ENCODE measurements around the gene KCNIP1.

KCNIP1 gene

GRCh38 chr5:170473642-170474041 lies 30.2 kb upstream of the KCNIP1 start:
- no peak overlapping the region for H3K18ac ChIP-seq (ENCODE audit: low read length)
- no peak for DNase-seq
- H2BK15ac ChIP-seq (replicated peaks; ENCODE audit: low read depth): no peak overlapping the region
- H3K4ac ChIP-seq (ENCODE audit: low read depth, low read length): no peak overlapping the region
- H3K4me2 ChIP-seq (ENCODE audit: low read length): no peak overlapping the region
- H4K5ac ChIP-seq (ENCODE audit: low read length): no peak overlapping the region
- no peak overlapping the region for H3K56ac ChIP-seq (ENCODE audit: low read length)
- H2AK5ac ChIP-seq (ENCODE audit: low read length): no peak overlapping the region
- no peaks in the 10 kb centered on the region for H3K36me3 ChIP-seq (ENCODE audit: control insufficient read depth, insufficient read depth, low read length)
- H4K8ac ChIP-seq (ENCODE audit: low read depth, low read length): no peak overlapping the region
- H3K79me1 ChIP-seq (ENCODE audit: low read length): no peaks in the 10 kb centered on the region
- no peaks in the 10 kb centered on the region for H3K79me2 ChIP-seq (ENCODE audit: control insufficient read depth, insufficient read depth, low read length)
- no peak overlapping the region for H3K23ac ChIP-seq (ENCODE audit: low read length)
- H2BK5ac ChIP-seq (ENCODE audit: low read length): no peak overlapping the region
- no peaks in the 10 kb centered on the region for H3K4me1 ChIP-seq (ENCODE audit: control insufficient read depth, low read depth, low read length)
- no peak overlapping the region for H3K4me3 ChIP-seq (ENCODE audit: low read length)
- no peak overlapping the region for H3K27ac ChIP-seq (ENCODE audit: low read depth, low read length)
- WGBS (ENCODE audit: extremely low coverage, insufficient coverage, low lambda C conversion rate): no CpG with 5 or more reads among the region's 5 CpGs
- no peak overlapping the region for H2BK120ac ChIP-seq (ENCODE audit: low read depth, low read length)
- no peak overlapping the region for H3K9ac ChIP-seq (ENCODE audit: low read length)
- H3K27me3 ChIP-seq (ENCODE audit: insufficient read depth, low read length, poor library complexity): no peaks in the 10 kb centered on the region

- H2BK15ac ChIP-seq (replicated peaks; ENCODE audit: low read depth): no peak overlapping the region
- H2BK120ac ChIP-seq (ENCODE audit: low read depth, low read length): no peak overlapping the region
- H3K79me1 ChIP-seq (ENCODE audit: low read length): no peaks in the 10 kb centered on the region
- H3K4ac ChIP-seq (ENCODE audit: low read depth, low read length): no peak overlapping the region
- no peak for DNase-seq
- H2AK5ac ChIP-seq (ENCODE audit: low read length): no peak overlapping the region
- no CpG with 5 or more reads among the region's 12 CpGs for WGBS (ENCODE audit: extremely low coverage, insufficient coverage, low lambda C conversion rate)
- no peak overlapping the region for H4K5ac ChIP-seq (ENCODE audit: low read length)
- no peak overlapping the region for H3K23ac ChIP-seq (ENCODE audit: low read length)
- no peak overlapping the region for H3K4me3 ChIP-seq (ENCODE audit: low read length)
- no peaks in the 10 kb centered on the region for H3K27me3 ChIP-seq (ENCODE audit: insufficient read depth, low read length, poor library complexity)
- no peak overlapping the region for H3K56ac ChIP-seq (ENCODE audit: low read length)
- H3K4me1 ChIP-seq (ENCODE audit: control insufficient read depth, low read depth, low read length): no peaks in the 10 kb centered on the region
- H3K79me2 ChIP-seq (ENCODE audit: control insufficient read depth, insufficient read depth, low read length): no peaks in the 10 kb centered on the region
- H3K18ac ChIP-seq (ENCODE audit: low read length): no peak overlapping the region
- no peak overlapping the region for H3K4me2 ChIP-seq (ENCODE audit: low read length)
- no peak overlapping the region for H2BK5ac ChIP-seq (ENCODE audit: low read length)
- no peak overlapping the region for H3K27ac ChIP-seq (ENCODE audit: low read depth, low read length)
- H4K8ac ChIP-seq (ENCODE audit: low read depth, low read length): no peak overlapping the region
- no peaks in the 10 kb centered on the region for H3K36me3 ChIP-seq (ENCODE audit: control insufficient read depth, insufficient read depth, low read length)
- no peak overlapping the region for H3K9ac ChIP-seq (ENCODE audit: low read length)
Measured at GRCh38 chr5:170474489-170475274, 29.1 kb upstream of the KCNIP1 start.

GRCh38 chr5:170475294-170476000 lies 28.4 kb upstream of the KCNIP1 start:
- Histone ChIP-seq H2BK5ac (ENCODE audit: low read length) (no peak overlapping the region), H3K79me1 (ENCODE audit: low read length) (no peaks in the 10 kb centered on the region), H4K5ac (ENCODE audit: low read length) (no peak overlapping the region), H2AK5ac (ENCODE audit: low read length) (no peak overlapping the region), H3K4ac (ENCODE audit: low read depth, low read length) (no peak overlapping the region), H3K18ac (ENCODE audit: low read length) (no peak overlapping the region), H3K56ac (ENCODE audit: low read length) (no peak overlapping the region), H3K23ac (ENCODE audit: low read length) (no peak overlapping the region), H2BK15ac (replicated peaks; ENCODE audit: low read depth) (no peak overlapping the region), H3K79me2 (ENCODE audit: control insufficient read depth, insufficient read depth, low read length) (no peaks in the 10 kb centered on the region), H3K4me2 (ENCODE audit: low read length) (no peak overlapping the region), H3K4me3 (ENCODE audit: low read length) (no peak overlapping the region), H2BK120ac (ENCODE audit: low read depth, low read length) (no peak overlapping the region), H4K8ac (ENCODE audit: low read depth, low read length) (no peak overlapping the region), H3K9ac (ENCODE audit: low read length) (no peak overlapping the region), H3K4me1 (ENCODE audit: control insufficient read depth, low read depth, low read length) (no peaks in the 10 kb centered on the region), H3K27me3 (ENCODE audit: insufficient read depth, low read length, poor library complexity) (no peaks in the 10 kb centered on the region), H3K36me3 (ENCODE audit: control insufficient read depth, insufficient read depth, low read length) (no peaks in the 10 kb centered on the region), H3K27ac (ENCODE audit: low read depth, low read length) (no peak overlapping the region)
- no CpG with 5 or more reads among the region's 6 CpGs for WGBS (ENCODE audit: extremely low coverage, insufficient coverage, low lambda C conversion rate)
- DNase-seq: no peak

- H3K36me3 ChIP-seq (ENCODE audit: control insufficient read depth, insufficient read depth, low read length): no peaks in the 10 kb centered on the region
- no peak overlapping the region for H2BK5ac ChIP-seq (ENCODE audit: low read length)
- DNase-seq: no peak
- no peak overlapping the region for H3K56ac ChIP-seq (ENCODE audit: low read length)
- no peaks in the 10 kb centered on the region for H3K79me1 ChIP-seq (ENCODE audit: low read length)
- H3K18ac ChIP-seq (ENCODE audit: low read length): no peak overlapping the region
- H2BK120ac ChIP-seq (ENCODE audit: low read depth, low read length): no peak overlapping the region
- no peak overlapping the region for H2BK15ac ChIP-seq (replicated peaks; ENCODE audit: low read depth)
- no peak overlapping the region for H4K8ac ChIP-seq (ENCODE audit: low read depth, low read length)
- H3K27ac ChIP-seq (ENCODE audit: low read depth, low read length): no peak overlapping the region
- H2AK5ac ChIP-seq (ENCODE audit: low read length): no peak overlapping the region
- no peak overlapping the region for H3K9ac ChIP-seq (ENCODE audit: low read length)
- H3K27me3 ChIP-seq (ENCODE audit: insufficient read depth, low read length, poor library complexity): no peaks in the 10 kb centered on the region
- H3K23ac ChIP-seq (ENCODE audit: low read length): no peak overlapping the region
- no peak overlapping the region for H4K5ac ChIP-seq (ENCODE audit: low read length)
- no peaks in the 10 kb centered on the region for H3K4me1 ChIP-seq (ENCODE audit: control insufficient read depth, low read depth, low read length)
- H3K79me2 ChIP-seq (ENCODE audit: control insufficient read depth, insufficient read depth, low read length): no peaks in the 10 kb centered on the region
- H3K4ac ChIP-seq (ENCODE audit: low read depth, low read length): no peak overlapping the region
- WGBS (ENCODE audit: extremely low coverage, insufficient coverage, low lambda C conversion rate): 100% methylated on average over 1 of the region's 3 CpGs
- H3K4me2 ChIP-seq (ENCODE audit: low read length): no peak overlapping the region
- H3K4me3 ChIP-seq (ENCODE audit: low read length): no peak overlapping the region
Measured at GRCh38 chr5:170476704-170477103, 27.1 kb upstream of the KCNIP1 start.

- Histone ChIP-seq H3K4me2 (ENCODE audit: low read length) (no peak overlapping the region), H3K9ac (ENCODE audit: low read length) (no peak overlapping the region), H4K8ac (ENCODE audit: low read depth, low read length) (no peak overlapping the region), H3K79me2 (ENCODE audit: control insufficient read depth, insufficient read depth, low read length) (no peaks in the 10 kb centered on the region), H4K5ac (ENCODE audit: low read length) (no peak overlapping the region), H2BK15ac (replicated peaks; ENCODE audit: low read depth) (no peak overlapping the region), H3K18ac (ENCODE audit: low read length) (no peak overlapping the region), H3K56ac (ENCODE audit: low read length) (no peak overlapping the region), H2BK120ac (ENCODE audit: low read depth, low read length) (no peak overlapping the region), H3K4me3 (ENCODE audit: low read length) (no peak overlapping the region), H3K4me1 (ENCODE audit: control insufficient read depth, low read depth, low read length) (no peaks in the 10 kb centered on the region), H2BK5ac (ENCODE audit: low read length) (no peak overlapping the region), H3K27me3 (ENCODE audit: insufficient read depth, low read length, poor library complexity) (no peaks in the 10 kb centered on the region), H3K27ac (ENCODE audit: low read depth, low read length) (no peak overlapping the region), H2AK5ac (ENCODE audit: low read length) (no peak overlapping the region), H3K36me3 (ENCODE audit: control insufficient read depth, insufficient read depth, low read length) (no peaks in the 10 kb centered on the region), H3K79me1 (ENCODE audit: low read length) (no peaks in the 10 kb centered on the region), H3K23ac (ENCODE audit: low read length) (no peak overlapping the region), H3K4ac (ENCODE audit: low read depth, low read length) (no peak overlapping the region)
- WGBS (ENCODE audit: extremely low coverage, insufficient coverage, low lambda C conversion rate): no CpG with 5 or more reads among the region's 1 CpG
- no peak for DNase-seq
Measured at GRCh38 chr5:170477906-170478305, 25.9 kb upstream of the KCNIP1 start.
